Endometrial microvascular endothelial cells (primary cell): ENCODE data around the gene CUEDC1. TPM values are rescaled to one million over a fixed set of nuclear protein-coding genes. Genes with fewer than 3 reads are reported as not detected.

Experiments
- in situ Hi-C: cut with HindIII; loops from 2 replicates; pipeline ENCODE4 v1.10.0; 2017; ENCODE audit warnings: low sequenced_read_pairs, low pct_unique_long_range_greater_than_20kb; ENCODE audit errors: inconsistent ontology term
- total RNA-seq: library from RNA; depleted of rRNA; stranded (reverse); fragments of >200 nt; gene quantifications from one replicate; pipeline ENCODE4 v1.2.3, GENCODE V29; 2015; ENCODE audit errors: inconsistent ontology term

The CUEDC1 gene
- total RNA-seq, 1 donor from 2014 or later, result 11.3 TPM

GRCh38 chr17:57906910-57907309 is 48.3 kb downstream of the CUEDC1 start:
- in situ Hi-C loops, result no loop called here

GRCh38 chr17:57905875-57906455 is 49.2 kb downstream of the CUEDC1 start:
- in situ Hi-C loops, result no loop called here

- in situ Hi-C loops, result no loop called here
These were observed 51.3 kb downstream of the CUEDC1 start for GRCh38 chr17:57903961-57904360.

GRCh38 chr17:57902800-57903759 is 52.1 kb downstream of the CUEDC1 start:
- in situ Hi-C loops, result no loop called here

- in situ Hi-C loops, result no loop called here
These were observed 53.0 kb downstream of the CUEDC1 start for GRCh38 chr17:57902117-57902799.

DNA sequence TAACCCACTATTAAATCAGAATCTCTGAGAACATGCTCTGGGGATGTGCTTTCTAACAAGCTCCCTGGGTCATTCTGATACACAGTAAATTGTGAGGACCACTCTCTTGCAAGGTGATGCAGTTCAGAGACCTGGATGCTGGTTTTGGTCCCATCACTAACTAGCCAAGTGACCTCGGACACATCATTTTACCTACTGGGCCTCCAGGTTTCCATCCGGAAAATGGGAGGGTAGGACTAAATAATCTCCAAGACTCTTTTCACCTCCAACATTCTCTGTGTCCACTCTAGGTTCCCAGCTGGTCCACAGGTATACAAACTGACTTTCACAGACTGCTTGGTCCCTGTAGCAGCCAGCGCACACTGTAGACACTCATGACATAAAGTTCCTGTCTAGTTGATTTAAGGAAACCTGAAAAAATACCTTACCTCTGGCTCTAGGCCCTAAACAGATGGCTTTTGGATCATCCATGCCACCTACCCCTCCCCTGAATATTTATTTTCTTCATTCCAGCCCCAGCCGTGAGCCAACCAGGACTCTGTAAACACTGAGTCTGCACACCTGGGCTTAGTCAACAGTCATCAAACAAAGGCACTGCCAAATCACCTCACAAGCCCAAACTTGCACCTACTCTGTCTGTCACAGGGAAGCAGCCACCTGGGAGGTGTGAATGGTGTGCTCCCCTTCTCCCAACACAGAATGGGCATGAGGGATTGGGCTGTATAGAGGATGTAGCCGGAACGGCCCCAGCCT is 54.0 kb downstream of the CUEDC1 start:
- in situ Hi-C loops, result no loop called here

DNA sequence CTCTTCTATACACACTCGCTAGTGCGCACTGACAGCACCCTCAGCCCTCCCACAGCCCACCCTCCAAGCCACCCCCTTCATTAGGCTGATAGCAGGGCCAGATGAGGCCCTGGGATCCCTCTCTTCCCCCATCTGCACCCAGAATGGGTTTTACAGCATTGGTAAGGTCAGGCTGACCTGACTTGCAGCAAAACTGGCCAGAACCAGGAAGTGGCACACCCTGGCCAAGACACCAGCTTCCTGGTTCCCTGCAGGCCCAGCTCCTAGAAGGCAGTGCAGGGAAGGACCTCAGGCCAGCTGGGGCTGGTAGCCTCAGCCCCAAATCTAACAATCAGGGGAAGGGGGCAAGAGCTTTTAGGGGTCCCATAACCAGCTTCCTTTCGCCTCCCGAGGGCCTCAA is 55.4 kb downstream of the CUEDC1 start:
- in situ Hi-C loops, result no loop called here

DNA sequence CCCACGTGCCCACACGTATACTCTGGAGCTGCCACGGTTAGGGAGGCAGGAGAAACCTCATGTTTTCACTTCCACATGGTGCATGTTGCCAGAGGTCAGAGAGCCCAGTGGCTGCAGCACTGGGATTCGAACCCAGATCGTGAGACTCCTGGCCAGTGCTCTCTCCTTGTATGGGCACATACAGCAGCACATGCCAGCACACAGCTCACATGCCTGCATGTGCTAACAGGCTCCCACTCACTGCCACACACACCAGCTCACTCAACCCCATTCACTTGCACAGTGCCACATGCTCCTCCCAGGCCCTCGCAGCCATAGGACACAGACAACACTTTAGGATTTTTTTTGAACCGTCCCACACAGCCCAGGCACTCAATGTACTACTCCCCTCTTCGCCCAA is 55.8 kb downstream of the CUEDC1 start:
- in situ Hi-C loops, result no loop called here

DNA sequence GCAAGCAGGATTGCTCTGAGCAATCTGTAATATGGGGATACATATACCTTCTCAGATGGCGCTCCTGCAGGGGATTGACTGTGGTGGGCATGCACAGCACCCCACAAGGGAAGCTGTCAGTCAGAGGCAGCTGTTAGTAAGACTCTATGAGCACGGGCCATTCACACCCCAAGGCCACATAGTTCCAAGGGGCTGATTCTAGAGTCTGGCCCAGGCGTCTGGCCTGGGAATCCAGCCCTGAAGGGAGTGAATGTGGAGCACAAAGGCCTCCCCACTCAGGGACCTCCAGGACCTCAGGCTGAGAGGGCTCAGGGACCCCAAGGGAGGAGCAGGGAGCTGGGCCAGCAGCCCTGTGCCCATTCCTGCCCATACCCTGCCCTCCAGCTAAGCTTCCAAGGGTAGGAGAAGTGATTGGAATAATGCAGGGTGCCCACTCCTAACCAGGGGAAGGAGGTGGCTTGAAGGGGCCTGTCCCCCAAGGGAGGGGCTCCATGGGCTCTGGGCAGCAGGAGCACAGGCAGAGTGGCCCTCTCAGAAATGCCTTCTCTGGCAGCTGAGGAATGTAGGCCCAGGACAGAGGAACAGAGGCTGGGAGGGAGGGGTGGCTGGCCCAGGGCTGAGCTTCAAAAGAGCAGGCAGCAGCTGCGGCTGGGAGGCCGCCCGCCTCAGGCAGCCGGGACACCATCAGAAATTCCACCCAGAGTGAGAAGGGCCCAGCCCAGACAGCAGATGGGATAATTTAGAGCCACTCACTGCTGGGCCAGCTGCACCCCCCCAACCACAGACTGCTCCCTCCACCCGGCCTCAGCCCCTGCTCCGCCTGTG is 56.5 kb downstream of the CUEDC1 start:
- in situ Hi-C loops, result no loop called here

DNA sequence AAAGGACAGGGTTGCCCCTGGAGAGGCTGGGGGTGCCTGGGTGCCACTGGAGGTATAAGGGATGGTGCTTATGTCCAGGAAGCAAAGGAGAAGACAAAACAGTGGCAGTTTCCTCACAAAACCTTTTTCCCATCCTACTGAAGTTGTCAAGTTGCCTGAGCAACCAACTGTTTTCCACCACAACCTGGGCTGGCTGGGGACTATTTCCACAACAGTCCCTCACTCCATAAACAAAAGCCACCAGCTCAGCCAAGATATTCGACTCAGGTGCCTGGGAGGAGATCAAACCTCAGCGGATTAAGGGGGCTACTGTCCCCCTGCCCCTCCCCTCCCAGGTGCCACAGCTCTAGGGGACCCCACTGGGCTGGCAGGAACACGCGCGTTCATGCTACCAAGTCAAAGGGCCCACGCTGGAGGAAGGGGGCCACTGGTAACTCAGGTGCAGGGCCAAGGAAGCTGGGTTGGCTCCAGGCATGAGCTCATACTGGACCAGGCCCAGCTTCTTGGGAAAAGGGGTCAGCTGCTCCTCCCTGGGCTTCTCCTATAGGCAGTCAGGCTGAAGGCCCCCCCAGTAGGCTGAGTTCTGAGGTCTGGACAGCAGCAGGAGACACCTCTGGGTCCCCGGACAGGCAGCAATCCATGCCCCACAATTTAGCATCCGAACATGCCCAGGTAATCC is 59.7 kb downstream of the CUEDC1 start:
- in situ Hi-C loops, result no loop called here

DNA sequence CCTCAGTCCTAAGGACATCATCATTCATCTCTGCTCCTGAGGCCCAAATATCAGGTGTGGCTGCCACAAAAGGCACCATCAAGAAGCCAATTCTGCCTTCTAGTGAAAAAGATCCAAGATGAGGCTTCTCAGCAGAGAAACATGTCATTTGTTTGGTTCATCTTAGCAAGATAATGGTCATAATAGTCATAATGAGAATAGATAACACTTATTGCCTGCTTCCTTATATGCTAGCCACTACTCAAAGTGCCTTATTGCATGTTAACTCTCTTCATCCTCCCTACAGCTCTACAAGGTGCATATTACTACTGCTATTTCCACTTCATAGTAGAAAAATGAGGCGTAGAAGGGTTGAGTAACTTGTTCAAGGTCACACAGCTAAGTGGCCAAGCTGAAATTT is 60.4 kb downstream of the CUEDC1 start:
- in situ Hi-C loops, result no loop called here

GRCh38 chr17:57892820-57893595 is 62.2 kb downstream of the CUEDC1 start:
- in situ Hi-C loops, result no loop called here

GRCh38 chr17:57892146-57892819 is 62.9 kb downstream of the CUEDC1 start:
- in situ Hi-C loops, result no loop called here

DNA sequence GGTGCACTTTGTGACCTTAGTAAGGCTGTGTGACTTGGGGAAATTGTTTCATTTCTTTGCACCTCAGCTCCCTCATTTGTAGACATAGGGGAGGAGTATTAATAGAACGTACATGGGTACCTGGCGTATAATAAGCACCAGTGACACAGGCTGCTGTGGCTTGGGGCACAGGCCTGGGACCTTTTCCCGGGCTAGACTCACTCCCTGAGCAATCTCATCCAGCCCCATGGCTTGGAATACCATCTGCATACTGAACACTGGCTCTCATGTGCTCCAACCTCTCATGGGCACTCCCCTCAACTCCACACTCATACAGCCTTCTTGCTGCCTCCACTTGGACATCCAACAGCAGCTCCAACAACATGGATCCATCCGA is 64.4 kb downstream of the CUEDC1 start:
- in situ Hi-C loops, result no loop called here

GRCh38 chr17:57889892-57890856 is 65.0 kb downstream of the CUEDC1 start:
- in situ Hi-C loops, result no loop called here

DNA sequence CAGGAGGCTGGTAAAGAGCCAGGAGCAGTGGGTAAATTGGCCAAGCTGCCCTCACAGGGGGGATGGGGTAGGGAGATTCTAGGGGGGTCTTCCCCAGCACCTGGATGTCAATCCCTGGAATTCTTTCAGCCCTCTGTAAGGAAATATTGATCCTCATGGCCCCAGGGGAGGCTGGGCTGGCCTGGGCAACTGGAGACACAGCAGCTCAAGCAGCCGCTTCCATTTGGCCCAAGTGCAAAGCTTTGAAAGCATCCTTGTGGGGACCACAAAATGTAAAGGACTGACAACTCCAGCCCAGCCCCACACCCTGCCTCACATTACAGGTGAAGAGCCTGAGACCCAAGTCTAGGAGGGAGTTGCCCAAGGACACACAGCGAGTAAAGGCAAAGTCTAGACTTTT is 66.0 kb downstream of the CUEDC1 start:
- in situ Hi-C loops, result no loop called here
